Parathyroid adenoma (tissue), 2 donors: ENCODE measurements around the gene AMBN.
A peak's percentile ranks its signal among the peaks of the same experiment; 100 is the strongest.

Source experiments
- H2AFZ ChIP-seq: fragments of 300-600 bp; sonication (generic); one replicate; pipeline ENCODE4 v1.7.0; 2017; ENCODE audit warnings: antibody characterized with exemption, mild to moderate bottlenecking
- H3K27ac ChIP-seq: fragments of 300-600 bp; sonication (generic); one replicate; pipeline ENCODE4 v1.7.0; 2017
- H3K27me3 ChIP-seq: fragments of 300-600 bp; sonication (generic); one replicate; pipeline ENCODE4 v1.7.0; 2017; ENCODE audit warnings: low read length; ENCODE audit not compliant: control insufficient read depth, insufficient read depth
- H3K36me3 ChIP-seq: fragments of 300-600 bp; sonication (generic); one replicate; pipeline ENCODE4 v1.7.0; 2017; ENCODE audit warnings: low read length; ENCODE audit not compliant: control insufficient read depth, insufficient read depth
- H3K4me1 ChIP-seq: fragments of 300-600 bp; sonication (generic); one replicate; pipeline ENCODE4 v1.7.0; 2017; ENCODE audit warnings: control low read depth
- H3K4me2 ChIP-seq: fragments of 300-600 bp; sonication (generic); one replicate; pipeline ENCODE4 v1.7.0; 2017; ENCODE audit warnings: low read length
- H3K4me3 ChIP-seq: fragments of 300-600 bp; sonication (generic); one replicate; pipeline ENCODE4 v1.7.0; 2017; ENCODE audit warnings: low read depth, low read length
- H3K79me2 ChIP-seq: fragments of 300-600 bp; sonication (generic); one replicate; pipeline ENCODE4 v1.7.0; 2017; ENCODE audit warnings: control low read depth
- H3K9ac ChIP-seq: fragments of 300-600 bp; sonication (generic); one replicate; pipeline ENCODE4 v1.7.0; 2017; ENCODE audit warnings: mild to moderate bottlenecking
- H3K9me3 ChIP-seq: fragments of 300-600 bp; sonication (generic); one replicate; pipeline ENCODE4 v1.7.0; 2017; ENCODE audit warnings: low read length; ENCODE audit not compliant: control insufficient read depth
- TF ChIP-seq, protein P1 (sequence below): fragments of 300-600 bp; sonication (generic); IDR thresholded peaks from one replicate; pipeline ENCODE4 v1.7.0; 2017; ENCODE audit warnings: antibody characterized with exemption, mild to moderate bottlenecking
- donor health status: primary hyperparathyroidism.

AMBN gene

DNA sequence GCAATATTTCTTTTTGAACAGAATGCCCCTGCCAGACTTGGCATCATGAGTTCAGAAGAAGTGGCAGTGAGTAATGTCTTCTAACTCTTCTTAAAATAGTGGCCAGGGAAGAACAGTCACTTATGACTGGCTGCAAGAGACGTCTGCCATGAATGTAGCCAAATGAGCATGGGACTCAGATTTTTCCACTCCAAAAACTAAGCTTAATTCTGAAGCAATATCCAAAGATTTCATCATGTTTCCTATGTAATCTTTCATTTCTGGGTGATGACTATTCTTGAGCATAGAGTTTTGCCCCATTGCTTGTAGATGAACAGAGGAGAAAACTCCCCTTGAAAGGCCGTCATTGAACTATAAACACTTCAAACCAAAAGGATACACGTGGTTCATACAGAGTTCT is 11.8 kb downstream of the AMBN start:
- H3K9ac ChIP-seq = no peak overlapping the region
- no peak overlapping the region for H3K4me2 ChIP-seq
- no peak overlapping the region for H2AFZ ChIP-seq
- no peaks in the 10 kb centered on the region for H3K36me3 ChIP-seq
- no peaks in the 10 kb centered on the region for H3K9me3 ChIP-seq
- no peaks in the 10 kb centered on the region for H3K4me1 ChIP-seq
- H3K4me3 ChIP-seq = no peak overlapping the region
- H3K27me3 ChIP-seq = no peaks in the 10 kb centered on the region
- no peaks in the 10 kb centered on the region for H3K79me2 ChIP-seq
- H3K27ac ChIP-seq = no peak overlapping the region
- TF ChIP-seq, protein P1, sequence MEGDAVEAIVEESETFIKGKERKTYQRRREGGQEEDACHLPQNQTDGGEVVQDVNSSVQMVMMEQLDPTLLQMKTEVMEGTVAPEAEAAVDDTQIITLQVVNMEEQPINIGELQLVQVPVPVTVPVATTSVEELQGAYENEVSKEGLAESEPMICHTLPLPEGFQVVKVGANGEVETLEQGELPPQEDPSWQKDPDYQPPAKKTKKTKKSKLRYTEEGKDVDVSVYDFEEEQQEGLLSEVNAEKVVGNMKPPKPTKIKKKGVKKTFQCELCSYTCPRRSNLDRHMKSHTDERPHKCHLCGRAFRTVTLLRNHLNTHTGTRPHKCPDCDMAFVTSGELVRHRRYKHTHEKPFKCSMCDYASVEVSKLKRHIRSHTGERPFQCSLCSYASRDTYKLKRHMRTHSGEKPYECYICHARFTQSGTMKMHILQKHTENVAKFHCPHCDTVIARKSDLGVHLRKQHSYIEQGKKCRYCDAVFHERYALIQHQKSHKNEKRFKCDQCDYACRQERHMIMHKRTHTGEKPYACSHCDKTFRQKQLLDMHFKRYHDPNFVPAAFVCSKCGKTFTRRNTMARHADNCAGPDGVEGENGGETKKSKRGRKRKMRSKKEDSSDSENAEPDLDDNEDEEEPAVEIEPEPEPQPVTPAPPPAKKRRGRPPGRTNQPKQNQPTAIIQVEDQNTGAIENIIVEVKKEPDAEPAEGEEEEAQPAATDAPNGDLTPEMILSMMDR = no peak

- Histone ChIP-seq H3K36me3 (no peaks in the 10 kb centered on the region), H3K79me2 (no peaks in the 10 kb centered on the region), H3K27ac (no peak overlapping the region), H3K27me3 (no peaks in the 10 kb centered on the region), H3K9ac (no peak overlapping the region), H3K4me3 (no peak overlapping the region), H3K9me3 (no peaks in the 10 kb centered on the region), H3K4me2 (no peak overlapping the region), H3K4me1 (no peaks in the 10 kb centered on the region), H2AFZ (no peak overlapping the region)
- TF ChIP-seq, protein P1 = no peak
Measured at GRCh38 chr4:70606459-70606858, 14.4 kb downstream of the AMBN start.

DNA sequence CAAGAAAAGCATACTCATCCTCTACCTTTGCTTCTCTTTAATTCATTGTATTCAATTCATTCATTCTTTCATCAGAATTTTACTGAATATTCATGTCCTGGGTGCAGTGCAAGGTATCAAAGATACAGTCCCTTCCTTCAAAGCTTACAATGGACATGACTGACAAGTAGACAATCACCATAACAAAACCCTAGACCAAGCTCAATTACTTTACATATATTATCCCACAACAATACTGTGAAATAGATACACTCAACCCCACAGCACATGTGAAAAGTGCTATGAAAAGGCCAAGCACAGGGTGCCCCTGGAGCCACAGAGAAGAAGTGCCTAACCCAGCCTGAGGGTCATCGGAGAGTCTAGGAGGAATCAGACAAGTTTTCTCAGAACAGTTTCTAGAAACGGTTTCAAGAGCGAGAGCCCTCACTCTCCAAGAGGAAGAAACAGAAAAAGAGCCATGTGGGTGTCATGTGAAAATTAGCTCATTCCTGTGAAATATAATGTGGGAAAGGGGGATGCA is 15.3 kb downstream of the AMBN start:
- Histone ChIP-seq H3K27me3 (no peaks in the 10 kb centered on the region), H3K36me3 (no peaks in the 10 kb centered on the region), H3K4me1 (no peaks in the 10 kb centered on the region), H3K27ac (no peak overlapping the region), H3K4me3 (no peak overlapping the region), H3K4me2 (no peak overlapping the region), H2AFZ (no peak overlapping the region), H3K9me3 (no peaks in the 10 kb centered on the region), H3K9ac (no peak overlapping the region), H3K79me2 (no peaks in the 10 kb centered on the region)
- TF ChIP-seq, protein P1 = no peak

DNA sequence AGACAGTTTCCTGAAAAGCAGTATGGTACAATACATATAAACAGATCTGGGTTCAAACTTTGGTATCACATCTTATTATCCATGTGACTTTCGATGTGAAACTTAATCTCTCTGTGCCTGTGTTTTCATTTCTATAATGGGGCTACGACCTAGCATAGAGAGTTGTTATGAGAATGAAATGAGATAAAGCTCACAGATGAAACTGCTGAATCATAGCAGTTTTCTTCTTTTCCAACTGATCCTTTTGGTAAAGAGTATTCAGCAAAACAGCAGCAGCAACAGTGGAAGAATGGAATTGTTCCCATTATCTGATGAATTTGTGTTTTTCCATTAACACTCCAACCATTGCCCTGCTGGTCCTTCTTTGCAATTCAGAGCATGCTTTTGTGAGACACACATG is 16.3 kb downstream of the AMBN start:
- Histone ChIP-seq H2AFZ (peak overlapping the region; percentile 10), H3K4me1 (no peaks in the 10 kb centered on the region), H3K4me2 (no peak overlapping the region), H3K79me2 (no peaks in the 10 kb centered on the region), H3K9ac (no peak overlapping the region), H3K9me3 (no peaks in the 10 kb centered on the region), H3K36me3 (no peaks in the 10 kb centered on the region), H3K27me3 (no peaks in the 10 kb centered on the region), H3K27ac (no peak overlapping the region), H3K4me3 (no peak overlapping the region)
- TF ChIP-seq, protein P1 = no peak
